SU-DHL-6 (cell line): Measurements from ENCODE around the gene SBF1.

Experiments used
- H2AFZ ChIP-seq: fragments of 200-600 bp; sonication (generic); 2 replicates; pipeline ENCODE4 v1.6.1; 2014; ENCODE audit warnings: low read depth, mild to moderate bottlenecking, moderate library complexity, mixed read lengths, antibody characterized with exemption, low read length; ENCODE audit not compliant: severe bottlenecking
- H3F3A ChIP-seq: fragments of 200-600 bp; shearing (Covaris generic); 2 replicates; pipeline ENCODE4 v1.6.0; 2016; ENCODE audit warnings: antibody characterized with exemption, mild to moderate bottlenecking; ENCODE audit not compliant: insufficient read depth
- H3K27ac ChIP-seq: fragments of 200-600 bp; sonication (generic); 2 replicates; pipeline ENCODE4 v1.5.1; 2016; ENCODE audit warnings: low read depth, mild to moderate bottlenecking, low read length, moderate library complexity, mixed read lengths
- H3K27me3 ChIP-seq: fragments of 200-600 bp; sonication (generic), shearing (Covaris generic); 2 replicates; pipeline ENCODE4 v1.6.0; 2014; ENCODE audit warnings: mild to moderate bottlenecking, low read length
- H3K36me3 ChIP-seq: fragments of 200-600 bp; sonication (generic); 2 replicates; pipeline ENCODE4 v1.6.1; 2014; ENCODE audit warnings: mild to moderate bottlenecking, low read length, mixed read lengths
- H3K4me2 ChIP-seq: fragments of 300-600, 200-600 bp; shearing (Covaris generic), sonication (generic); 2 replicates; pipeline ENCODE4 v1.6.0; 2014; ENCODE audit warnings: low read length, low read depth, mild to moderate bottlenecking; ENCODE audit not compliant: poor library complexity, severe bottlenecking
- H3K4me3 ChIP-seq: fragments of 200-600 bp; sonication (generic); 2 replicates; pipeline ENCODE4 v1.5.1; 2014; ENCODE audit warnings: antibody characterized with exemption, low read length, mild to moderate bottlenecking, mixed read lengths; ENCODE audit not compliant: insufficient read depth, poor library complexity, severe bottlenecking
- H3K79me2 ChIP-seq: fragments of 200-600 bp; sonication (generic); 2 replicates; pipeline ENCODE4 v1.6.1; 2014; ENCODE audit warnings: mild to moderate bottlenecking, low read length, moderate library complexity; ENCODE audit not compliant: insufficient read depth
- H3K9ac ChIP-seq: fragments of 200-600 bp; sonication (generic); 2 replicates; pipeline ENCODE4 v1.7.0; 2014; ENCODE audit warnings: mild to moderate bottlenecking, low read length
- H3K9me2 ChIP-seq: fragments of 200-600 bp; sonication (generic); replicated peaks from 2 replicates; pipeline ENCODE4 v1.6.1; 2014; ENCODE audit warnings: low read length; ENCODE audit not compliant: insufficient read depth
- H3K9me3 ChIP-seq: fragments of 200-600 bp; sonication (generic); 2 replicates; pipeline ENCODE4 v1.6.1; 2014; ENCODE audit warnings: low read length, mixed read lengths; ENCODE audit not compliant: insufficient read depth
- H4K20me1 ChIP-seq: fragments of 200-600 bp; sonication (generic); 2 replicates; pipeline ENCODE4 v1.6.1; 2014; ENCODE audit warnings: low read depth, mild to moderate bottlenecking, antibody characterized with exemption, low read length, moderate library complexity, mixed read lengths
- CTCF ChIP-seq: fragments of 200-600 bp; sonication (generic); IDR thresholded peaks from one replicate; pipeline ENCODE4 v1.5.1; 2017; ENCODE audit warnings: antibody characterized with exemption, mild to moderate bottlenecking, low read length, moderate library complexity; ENCODE audit not compliant: insufficient read depth, poor library complexity, severe bottlenecking
- EZH2phosphoT487 ChIP-seq: fragments of 200-600 bp; sonication (generic), shearing (Covaris generic); conservative IDR thresholded peaks from 2 replicates; pipeline ENCODE4 v1.6.1; 2018; ENCODE audit warnings: mild to moderate bottlenecking, antibody characterized with exemption, low read length, moderate library complexity, mixed read lengths

SBF1 gene

DNA sequence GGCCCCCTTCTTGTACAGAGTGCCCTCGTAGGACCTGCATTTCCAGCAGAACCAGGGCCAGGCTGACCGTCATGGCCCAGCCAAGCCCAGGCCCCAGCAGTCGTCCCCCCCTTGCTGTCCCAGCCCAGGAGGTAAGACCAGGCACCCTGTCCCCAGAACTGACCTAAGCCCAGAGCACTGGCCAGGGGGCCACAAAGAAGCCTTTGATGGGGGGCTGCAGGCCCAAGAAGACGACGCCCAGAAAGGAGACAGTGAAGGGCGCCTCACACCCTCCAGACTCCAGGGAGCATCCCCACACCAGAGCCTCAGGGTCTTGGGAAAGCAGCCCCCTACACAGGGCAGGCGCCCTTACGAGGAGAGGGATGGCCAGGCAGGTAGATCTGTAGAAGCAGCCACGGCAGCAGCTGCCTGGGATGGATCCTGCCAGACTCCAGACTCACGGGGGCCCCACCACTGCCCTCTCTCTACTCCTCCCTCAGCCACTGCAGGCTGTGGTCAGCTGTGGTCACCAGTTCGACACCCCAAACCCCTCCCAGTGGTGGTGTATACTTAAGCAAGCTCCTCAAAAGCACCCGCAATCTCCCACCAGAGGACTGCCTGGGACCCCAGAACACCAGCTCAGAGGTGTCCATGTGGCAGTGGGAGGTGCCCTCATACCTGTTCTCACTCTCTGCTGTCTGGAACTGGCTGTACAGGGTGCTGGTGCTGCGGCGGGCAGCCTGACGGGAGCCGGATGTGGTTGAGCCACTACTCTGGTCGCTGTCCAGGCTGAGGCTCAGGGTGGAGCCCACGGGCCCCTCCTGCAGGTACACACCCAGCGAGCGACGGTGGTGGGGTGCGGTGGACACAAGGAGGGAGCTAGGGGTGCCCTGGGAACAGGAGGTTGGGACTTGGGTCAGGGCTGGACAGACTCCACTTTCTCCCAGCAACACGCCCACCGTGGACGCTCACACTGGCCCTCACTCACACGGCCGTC is 27.0 kb downstream of the SBF1 start:
- H3K27me3 ChIP-seq = no peaks in the 10 kb centered on the region
- H4K20me1 ChIP-seq = no peaks in the 10 kb centered on the region
- H3K36me3 ChIP-seq = peaks cover 7% of the 10 kb centered on the region
- no peak for TF ChIP-seq CTCF
- TF ChIP-seq EZH2phosphoT487 = no peak
- no peaks in the 10 kb centered on the region for H3K79me2 ChIP-seq
- H3K9me2 ChIP-seq = no peaks in the 10 kb centered on the region
- no peaks in the 10 kb centered on the region for H3K9me3 ChIP-seq
- no peak overlapping the region for H2AFZ ChIP-seq
- no peak overlapping the region for H3K4me3 ChIP-seq
- H3K9ac ChIP-seq = no peak overlapping the region
- H3F3A ChIP-seq = peaks cover 70% of the 10 kb centered on the region
- no peak overlapping the region for H3K27ac ChIP-seq
- no peak overlapping the region for H3K4me2 ChIP-seq

GRCh38 chr22:50446708-50447575 is 27.9 kb downstream of the SBF1 start:
- Histone ChIP-seq H4K20me1 (no peaks in the 10 kb centered on the region), H3K4me2 (no peak overlapping the region), H3K27ac (no peak overlapping the region), H3K36me3 (peaks cover under 1% of the 10 kb centered on the region; the same call in 1 of the 2 replicates), H2AFZ (no peak overlapping the region), H3K9me2 (no peaks in the 10 kb centered on the region), H3K4me3 (no peak overlapping the region), H3K9me3 (no peaks in the 10 kb centered on the region), H3K79me2 (no peaks in the 10 kb centered on the region), H3F3A (peaks cover 66% of the 10 kb centered on the region), H3K27me3 (no peaks in the 10 kb centered on the region), H3K9ac (no peak overlapping the region)
- TF ChIP-seq EZH2phosphoT487 (no peak), CTCF (no peak)

- Histone ChIP-seq H3K4me2 (no peak overlapping the region), H3K9me2 (no peaks in the 10 kb centered on the region), H4K20me1 (no peaks in the 10 kb centered on the region), H3F3A (peaks cover 61% of the 10 kb centered on the region), H3K27me3 (no peaks in the 10 kb centered on the region), H3K27ac (peak overlapping the region; percentile 63), H3K4me3 (no peak overlapping the region), H3K36me3 (no peaks in the 10 kb centered on the region), H3K9ac (no peak overlapping the region), H2AFZ (no peak overlapping the region), H3K79me2 (no peaks in the 10 kb centered on the region), H3K9me3 (no peaks in the 10 kb centered on the region)
- TF ChIP-seq CTCF (no peak), EZH2phosphoT487 (no peak)
Measured at GRCh38 chr22:50445880-50446707, 28.7 kb downstream of the SBF1 start.
